WTC11 (cell line): ENCODE data around the gene CRYBA1. TPM values are rescaled to one million over a fixed set of nuclear protein-coding genes. Genes with fewer than 3 reads are reported as not detected.
A peak's percentile ranks its signal among the peaks of the same experiment; 100 is the strongest.

ENCODE experiments used
- ATAC-seq: fragments of 200-7000 bp; cut with Tn5 transposase; 2 replicates; pipeline ENCODE4 v1.10.0; 2021; ENCODE audit warnings: mild to moderate bottlenecking, moderate library complexity
- CTCF ChIA-PET: fragments of 300-600 bp; sonication (Branson Sonifier 250); formaldehyde crosslinking; loops from one replicate; lab custom pipeline; 2021; ENCODE audit warnings: antibody characterized with exemption; lab: Charles Lee
- POLR2A ChIA-PET: fragments of 350-600 bp; sonication (Branson Sonifier 250); formaldehyde crosslinking; loops from one replicate; lab custom pipeline; 2021; ENCODE audit warnings: antibody characterized with exemption; lab: Charles Lee
- DNase-seq: peaks from one replicate; pipeline ENCODE4 v3.0.0; 2021; ENCODE audit warnings: low spot score
- H3K27ac Mint-ChIP-seq: 2 replicates; pipeline ENCODE4 v1.8.0; 2021; ENCODE audit warnings: mixed read lengths
- H3K27me3 Mint-ChIP-seq: 2 replicates; pipeline ENCODE4 v1.8.0; 2021; ENCODE audit warnings: low read depth, mild to moderate bottlenecking, moderate library complexity, mixed read lengths
- H3K36me3 Mint-ChIP-seq: 2 replicates; pipeline ENCODE4 v1.8.0; 2021; ENCODE audit warnings: mixed read lengths
- H3K4me1 Mint-ChIP-seq: 2 replicates; pipeline ENCODE4 v1.8.0; 2022; ENCODE audit warnings: mixed read lengths
- H3K4me3 Mint-ChIP-seq: 2 replicates; pipeline ENCODE4 v1.8.0; 2021; ENCODE audit warnings: mild to moderate bottlenecking, moderate library complexity, mixed read lengths
- H3K9me3 Mint-ChIP-seq: 2 replicates; pipeline ENCODE4 v1.8.0; 2021; ENCODE audit warnings: mixed read lengths
- CREB1 ChIP-seq: sonication (generic); formaldehyde crosslinking; IDR thresholded peaks from 2 replicates; pipeline ENCODE4 v1.8.0; 2023; ENCODE audit warnings: mild to moderate bottlenecking, missing genetic modification reagents
- EMX1 ChIP-seq: fragments of 250-450 bp; sonication (Bioruptor Pico); IDR thresholded peaks from 2 replicates; pipeline ENCODE4 v1.8.0; 2021; ENCODE audit warnings: mild to moderate bottlenecking
- FOXP1 ChIP-seq: sonication (generic); formaldehyde crosslinking; IDR thresholded peaks from 2 replicates; pipeline ENCODE4 v1.8.0; 2022; ENCODE audit warnings: missing genetic modification reagents, mild to moderate bottlenecking, moderate library complexity, borderline replicate concordance
- GABPB1 ChIP-seq: sonication (generic); formaldehyde crosslinking; IDR thresholded peaks from 2 replicates; pipeline ENCODE4 v1.8.1; 2023; ENCODE audit warnings: mild to moderate bottlenecking, missing genetic modification reagents
- GRHL2 ChIP-seq: fragments of 250-450 bp; sonication (Bioruptor Pico); IDR thresholded peaks from 2 replicates; pipeline ENCODE4 v1.8.0; 2022; ENCODE audit warnings: mild to moderate bottlenecking, moderate library complexity; ENCODE audit not compliant: insufficient replicate concordance, severe bottlenecking
- NFATC4 ChIP-seq: fragments of 250-450 bp; sonication (Bioruptor Pico); IDR thresholded peaks from 2 replicates; pipeline ENCODE4 v1.9.0; 2021; ENCODE audit warnings: mild to moderate bottlenecking
- NR2C2 ChIP-seq: sonication (generic); formaldehyde crosslinking; IDR thresholded peaks from 2 replicates; pipeline ENCODE4 v1.8.0; 2022; ENCODE audit warnings: mild to moderate bottlenecking, missing genetic modification reagents
- RELA ChIP-seq: sonication (generic); formaldehyde crosslinking; IDR thresholded peaks from 2 replicates; pipeline ENCODE4 v1.8.1; 2022; ENCODE audit warnings: missing genetic modification reagents, mild to moderate bottlenecking, borderline replicate concordance
- SP1 ChIP-seq: sonication (generic); formaldehyde crosslinking; conservative IDR thresholded peaks from 2 replicates; pipeline ENCODE4 v1.8.1; 2022; ENCODE audit warnings: missing genetic modification reagents
- ZNF138 ChIP-seq: sonication (generic); formaldehyde crosslinking; conservative IDR thresholded peaks from 2 replicates; pipeline ENCODE4 v1.8.1; 2022; ENCODE audit warnings: mild to moderate bottlenecking, moderate library complexity, missing genetic modification reagents
- total RNA-seq: library from RNA; stranded (reverse); gene quantifications from 3 replicates; pipeline ENCODE4 v1.2.3, GENCODE V29; 2021
- TF ChIP-seq, protein P1 (sequence below): sonication (generic); formaldehyde crosslinking; IDR thresholded peaks from 2 replicates; pipeline ENCODE4 v1.8.1; 2022; ENCODE audit warnings: mild to moderate bottlenecking, moderate library complexity, missing genetic modification reagents
- TF ChIP-seq, protein P2 (sequence below): fragments of 250-450 bp; sonication (Bioruptor Pico); IDR thresholded peaks from 2 replicates; pipeline ENCODE4 v1.9.0; 2021; ENCODE audit warnings: mild to moderate bottlenecking
- TF ChIP-seq, protein P3 (sequence below): fragments of 250-450 bp; sonication (Bioruptor Pico); IDR thresholded peaks from 2 replicates; pipeline ENCODE4 v1.9.0; 2021; ENCODE audit warnings: mild to moderate bottlenecking
- TF ChIP-seq, protein P4 (sequence below): sonication (generic); formaldehyde crosslinking; IDR thresholded peaks from 2 replicates; pipeline ENCODE4 v1.8.1; 2023; ENCODE audit warnings: mild to moderate bottlenecking, missing genetic modification reagents, moderate library complexity
- TF ChIP-seq, protein P5 (sequence below): sonication (generic); formaldehyde crosslinking; IDR thresholded peaks from 2 replicates; pipeline ENCODE4 v1.8.1; 2022; ENCODE audit warnings: low read depth, mild to moderate bottlenecking, moderate library complexity, missing genetic modification reagents, borderline replicate concordance
- TF ChIP-seq, protein P6 (sequence below): fragments of 250-450 bp; sonication (Bioruptor Pico); IDR thresholded peaks from 2 replicates; pipeline ENCODE4 v1.8.0; 2021; ENCODE audit warnings: mild to moderate bottlenecking

Gene CRYBA1
- total RNA-seq, 1 experiment from 2014 or later, result not detected

DNA sequence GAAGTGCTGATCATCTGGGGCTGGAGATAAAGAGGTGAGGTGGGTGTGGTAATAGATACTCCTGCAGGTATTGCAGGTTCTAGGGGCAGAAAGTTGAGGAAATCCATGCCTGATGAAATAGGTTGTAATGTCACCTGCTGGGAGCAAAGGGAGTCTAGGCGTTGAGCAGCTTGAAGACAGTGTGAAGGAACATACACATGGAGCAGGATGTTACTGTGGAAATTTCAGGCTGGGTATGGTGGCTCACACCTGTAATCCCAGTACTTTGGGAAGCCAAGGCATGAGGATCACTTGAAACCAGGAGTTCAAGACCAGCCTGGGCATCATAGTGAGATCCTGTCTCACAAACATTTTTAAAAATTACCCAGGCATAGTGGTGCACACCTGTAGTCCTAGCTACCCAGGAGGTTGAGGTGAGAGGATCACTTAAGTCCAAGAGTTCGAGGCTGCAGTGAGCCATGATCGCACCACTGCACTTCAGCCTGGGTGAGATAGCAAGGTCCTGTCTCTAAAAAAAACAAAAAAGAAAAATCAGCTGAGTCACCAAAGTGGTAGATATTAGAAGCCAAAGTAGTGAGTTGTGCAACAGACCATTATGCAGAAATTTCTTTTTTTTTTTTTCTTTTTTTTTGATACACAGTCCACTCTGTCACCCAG lies 9.1 kb upstream of the CRYBA1 start:
- H3K27ac Mint-ChIP-seq, result no peak overlapping the region
- POLR2A ChIA-PET, result interaction anchor here (0.6 kb wide), 1 partner anchor 198 kb away, joined by 3 read pairs; no protein-coding TSS in a partner anchor
- no peaks in the 10 kb centered on the region for H3K9me3 Mint-ChIP-seq
- H3K36me3 Mint-ChIP-seq, result no peaks in the 10 kb centered on the region
- TF ChIP-seq, protein P1, sequence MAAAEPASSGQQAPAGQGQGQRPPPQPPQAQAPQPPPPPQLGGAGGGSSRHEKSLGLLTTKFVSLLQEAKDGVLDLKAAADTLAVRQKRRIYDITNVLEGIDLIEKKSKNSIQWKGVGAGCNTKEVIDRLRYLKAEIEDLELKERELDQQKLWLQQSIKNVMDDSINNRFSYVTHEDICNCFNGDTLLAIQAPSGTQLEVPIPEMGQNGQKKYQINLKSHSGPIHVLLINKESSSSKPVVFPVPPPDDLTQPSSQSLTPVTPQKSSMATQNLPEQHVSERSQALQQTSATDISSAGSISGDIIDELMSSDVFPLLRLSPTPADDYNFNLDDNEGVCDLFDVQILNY, result no peak
- TF ChIP-seq SP1 (CRISPR knock-in tag) (no peak), GABPB1 (CRISPR knock-in tag) (0 out of 2 replicates have a peak, but pooled peaks have one; percentile 41)
- TF ChIP-seq, all 79 proteins: peak for 1
- CTCF ChIA-PET, result interaction anchor here (0.7 to 2.7 kb wide), 6 partner anchors 17 to 121 kb away, joined by 3 to 11 read pairs (median 5); no protein-coding TSS in a partner anchor
- ATAC-seq, result no peak
- no peak overlapping the region for H3K4me3 Mint-ChIP-seq
- H3K27me3 Mint-ChIP-seq, result no peaks in the 10 kb centered on the region
- H3K4me1 Mint-ChIP-seq, result peaks cover 24% of the 10 kb centered on the region
- DNase-seq, result no peak

DNA sequence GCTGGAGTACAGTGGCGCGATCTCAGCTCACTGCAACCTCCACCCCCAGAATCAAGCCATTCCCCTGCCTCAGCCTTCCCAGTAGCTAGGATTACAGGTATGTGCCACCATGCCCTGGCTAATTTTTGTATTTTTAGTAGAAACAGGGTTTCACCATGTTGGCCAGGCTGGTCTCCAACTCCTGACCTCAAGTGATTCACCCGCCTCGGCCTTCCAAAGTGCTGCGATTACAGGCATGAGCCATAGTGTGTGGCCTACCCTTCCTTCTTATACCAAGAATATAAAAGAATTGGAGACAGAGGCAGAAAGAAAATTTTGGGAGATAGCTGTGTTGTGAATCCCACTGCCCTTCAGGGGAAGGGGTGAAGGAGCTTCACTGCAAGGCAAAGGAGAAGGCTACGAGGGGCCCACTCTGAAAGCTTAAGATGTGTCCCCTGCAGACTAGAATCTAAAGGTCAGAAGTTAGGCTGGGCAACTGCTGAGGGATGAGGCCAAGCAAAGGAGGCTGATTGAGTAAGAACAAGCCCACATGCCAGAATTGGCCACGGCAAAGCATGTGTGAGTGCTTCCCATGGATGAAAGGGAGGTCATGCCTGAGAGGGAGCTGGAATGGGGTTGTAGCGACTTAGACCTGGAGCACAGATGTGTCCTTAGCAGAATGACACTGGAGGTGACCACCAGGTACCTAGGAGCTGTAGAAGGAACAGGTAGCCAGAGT lies 8.4 kb upstream of the CRYBA1 start:
- CTCF ChIA-PET, result interaction anchor here (0.7 to 2.7 kb wide), 8 partner anchors 14 to 647 kb away, joined by 3 to 11 read pairs (median 4); no protein-coding TSS in a partner anchor
- no peak overlapping the region; the same call in 1 of the 2 replicates for H3K27ac Mint-ChIP-seq
- POLR2A ChIA-PET, result interaction anchor here (0.6 kb wide), 1 partner anchor 198 kb away, joined by 3 read pairs; no protein-coding TSS in a partner anchor
- TF ChIP-seq NR2C2 (no peak), NFATC4 (CRISPR knock-in tag) (no peak), FOXP1 (no peak), CREB1 (CRISPR knock-in tag) (no peak), ZNF138 (CRISPR knock-in tag) (no peak), GRHL2 (CRISPR knock-in tag) (no peak), EMX1 (CRISPR knock-in tag) (no peak), RELA (CRISPR knock-in tag) (no peak)
- TF ChIP-seq, protein P2, sequence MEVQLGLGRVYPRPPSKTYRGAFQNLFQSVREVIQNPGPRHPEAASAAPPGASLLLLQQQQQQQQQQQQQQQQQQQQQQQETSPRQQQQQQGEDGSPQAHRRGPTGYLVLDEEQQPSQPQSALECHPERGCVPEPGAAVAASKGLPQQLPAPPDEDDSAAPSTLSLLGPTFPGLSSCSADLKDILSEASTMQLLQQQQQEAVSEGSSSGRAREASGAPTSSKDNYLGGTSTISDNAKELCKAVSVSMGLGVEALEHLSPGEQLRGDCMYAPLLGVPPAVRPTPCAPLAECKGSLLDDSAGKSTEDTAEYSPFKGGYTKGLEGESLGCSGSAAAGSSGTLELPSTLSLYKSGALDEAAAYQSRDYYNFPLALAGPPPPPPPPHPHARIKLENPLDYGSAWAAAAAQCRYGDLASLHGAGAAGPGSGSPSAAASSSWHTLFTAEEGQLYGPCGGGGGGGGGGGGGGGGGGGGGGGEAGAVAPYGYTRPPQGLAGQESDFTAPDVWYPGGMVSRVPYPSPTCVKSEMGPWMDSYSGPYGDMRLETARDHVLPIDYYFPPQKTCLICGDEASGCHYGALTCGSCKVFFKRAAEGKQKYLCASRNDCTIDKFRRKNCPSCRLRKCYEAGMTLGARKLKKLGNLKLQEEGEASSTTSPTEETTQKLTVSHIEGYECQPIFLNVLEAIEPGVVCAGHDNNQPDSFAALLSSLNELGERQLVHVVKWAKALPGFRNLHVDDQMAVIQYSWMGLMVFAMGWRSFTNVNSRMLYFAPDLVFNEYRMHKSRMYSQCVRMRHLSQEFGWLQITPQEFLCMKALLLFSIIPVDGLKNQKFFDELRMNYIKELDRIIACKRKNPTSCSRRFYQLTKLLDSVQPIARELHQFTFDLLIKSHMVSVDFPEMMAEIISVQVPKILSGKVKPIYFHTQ, result no peak
- TF ChIP-seq, protein P3, sequence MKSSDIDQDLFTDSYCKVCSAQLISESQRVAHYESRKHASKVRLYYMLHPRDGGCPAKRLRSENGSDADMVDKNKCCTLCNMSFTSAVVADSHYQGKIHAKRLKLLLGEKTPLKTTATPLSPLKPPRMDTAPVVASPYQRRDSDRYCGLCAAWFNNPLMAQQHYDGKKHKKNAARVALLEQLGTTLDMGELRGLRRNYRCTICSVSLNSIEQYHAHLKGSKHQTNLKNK (CRISPR knock-in tag), result no peak
- TF ChIP-seq, protein P4, sequence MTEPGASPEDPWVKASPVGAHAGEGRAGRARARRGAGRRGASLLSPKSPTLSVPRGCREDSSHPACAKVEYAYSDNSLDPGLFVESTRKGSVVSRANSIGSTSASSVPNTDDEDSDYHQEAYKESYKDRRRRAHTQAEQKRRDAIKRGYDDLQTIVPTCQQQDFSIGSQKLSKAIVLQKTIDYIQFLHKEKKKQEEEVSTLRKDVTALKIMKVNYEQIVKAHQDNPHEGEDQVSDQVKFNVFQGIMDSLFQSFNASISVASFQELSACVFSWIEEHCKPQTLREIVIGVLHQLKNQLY, result no peak
- TF ChIP-seq, protein P5, sequence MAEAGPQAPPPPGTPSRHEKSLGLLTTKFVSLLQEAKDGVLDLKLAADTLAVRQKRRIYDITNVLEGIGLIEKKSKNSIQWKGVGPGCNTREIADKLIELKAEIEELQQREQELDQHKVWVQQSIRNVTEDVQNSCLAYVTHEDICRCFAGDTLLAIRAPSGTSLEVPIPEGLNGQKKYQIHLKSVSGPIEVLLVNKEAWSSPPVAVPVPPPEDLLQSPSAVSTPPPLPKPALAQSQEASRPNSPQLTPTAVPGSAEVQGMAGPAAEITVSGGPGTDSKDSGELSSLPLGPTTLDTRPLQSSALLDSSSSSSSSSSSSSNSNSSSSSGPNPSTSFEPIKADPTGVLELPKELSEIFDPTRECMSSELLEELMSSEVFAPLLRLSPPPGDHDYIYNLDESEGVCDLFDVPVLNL, result no peak
- TF ChIP-seq, protein P6, sequence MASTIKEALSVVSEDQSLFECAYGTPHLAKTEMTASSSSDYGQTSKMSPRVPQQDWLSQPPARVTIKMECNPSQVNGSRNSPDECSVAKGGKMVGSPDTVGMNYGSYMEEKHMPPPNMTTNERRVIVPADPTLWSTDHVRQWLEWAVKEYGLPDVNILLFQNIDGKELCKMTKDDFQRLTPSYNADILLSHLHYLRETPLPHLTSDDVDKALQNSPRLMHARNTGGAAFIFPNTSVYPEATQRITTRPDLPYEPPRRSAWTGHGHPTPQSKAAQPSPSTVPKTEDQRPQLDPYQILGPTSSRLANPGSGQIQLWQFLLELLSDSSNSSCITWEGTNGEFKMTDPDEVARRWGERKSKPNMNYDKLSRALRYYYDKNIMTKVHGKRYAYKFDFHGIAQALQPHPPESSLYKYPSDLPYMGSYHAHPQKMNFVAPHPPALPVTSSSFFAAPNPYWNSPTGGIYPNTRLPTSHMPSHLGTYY, result no peak
- DNase-seq (no peak), ATAC-seq (no peak)
- H3K4me3 Mint-ChIP-seq, result no peak overlapping the region
- no peaks in the 10 kb centered on the region for H3K9me3 Mint-ChIP-seq
- H3K4me1 Mint-ChIP-seq, result peaks cover 24% of the 10 kb centered on the region
- no peaks in the 10 kb centered on the region for H3K27me3 Mint-ChIP-seq
- H3K36me3 Mint-ChIP-seq, result no peaks in the 10 kb centered on the region
